HG03095 (cell line): ENCODE measurements around the gene KCND3.

ENCODE experiments used
- ATAC-seq: cut with Tn5 transposase; IDR thresholded peaks from one replicate; pipeline ENCODE4 v1.9.1; 2021; ENCODE audit warnings: moderate library complexity; ENCODE audit not compliant: unreplicated experiment

Gene KCND3

GRCh38 chr1:111884772-111885443, 104.6 kb downstream of the KCND3 start:
- no peak for ATAC-seq

GRCh38 chr1:111882986-111883560, 106.4 kb downstream of the KCND3 start:
- ATAC-seq: no peak

DNA sequence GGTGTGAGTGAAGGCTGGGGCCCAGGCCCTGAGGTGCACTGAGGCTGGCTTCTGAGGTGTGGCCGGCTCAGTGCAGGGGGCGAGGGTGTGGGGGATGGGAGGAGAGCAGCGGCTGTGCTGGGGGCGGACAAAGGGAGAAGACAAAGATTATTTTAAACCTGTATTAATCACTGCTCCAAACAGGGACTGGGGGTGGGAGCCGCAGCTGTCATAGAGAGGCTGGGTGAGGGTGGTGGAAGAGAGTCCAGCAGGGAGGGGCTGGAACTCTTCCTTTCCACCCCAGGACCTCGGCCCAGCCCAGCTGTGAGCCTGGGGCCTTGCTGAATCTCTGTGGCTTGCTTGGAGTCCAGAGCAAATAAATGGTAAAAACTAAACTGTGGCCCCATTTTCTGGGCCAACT, 106.9 kb downstream of the KCND3 start:
- no peak for ATAC-seq

- no peak for ATAC-seq
Measured at GRCh38 chr1:111880881-111881837, 108.3 kb downstream of the KCND3 start.

- no peak for ATAC-seq
Measured at GRCh38 chr1:111879081-111879480, 110.4 kb downstream of the KCND3 start.

- ATAC-seq: no peak
Measured at GRCh38 chr1:111878649-111879048, 110.8 kb downstream of the KCND3 start.

- ATAC-seq: no peak
Measured at GRCh38 chr1:111878091-111878490, 111.4 kb downstream of the KCND3 start.

DNA sequence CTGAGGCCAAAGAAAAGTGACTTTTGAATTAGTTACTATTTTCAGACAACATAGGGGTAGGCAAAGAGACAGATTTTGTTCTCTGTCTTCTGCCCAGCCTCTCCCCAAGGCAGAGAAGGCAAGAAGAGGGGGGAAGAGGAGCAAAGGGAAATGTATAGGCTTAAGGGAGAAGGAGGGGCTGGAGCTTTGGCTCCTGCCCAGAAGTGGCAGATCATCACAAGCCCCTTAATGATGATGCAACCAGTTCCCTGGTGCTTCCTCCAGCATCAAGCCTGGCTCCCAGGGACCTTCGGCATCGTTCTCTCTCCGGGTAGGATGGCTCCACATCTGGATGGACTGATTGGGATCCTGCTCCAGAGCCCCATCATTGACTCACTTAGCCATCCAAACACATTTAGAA, 112.8 kb downstream of the KCND3 start:
- no peak for ATAC-seq

- ATAC-seq: no peak
Measured at GRCh38 chr1:111875640-111876039, 113.8 kb downstream of the KCND3 start.

GRCh38 chr1:111873460-111874030, 115.9 kb downstream of the KCND3 start:
- ATAC-seq: no peak

- ATAC-seq: no peak
Measured at GRCh38 chr1:111870181-111870580, 119.3 kb downstream of the KCND3 start.

GRCh38 chr1:111867868-111868440, 121.5 kb downstream of the KCND3 start:
- ATAC-seq: no peak

GRCh38 chr1:111864862-111865261, 124.6 kb downstream of the KCND3 start:
- ATAC-seq: no peak

- ATAC-seq: no peak
Measured at GRCh38 chr1:111863401-111863800, 126.1 kb downstream of the KCND3 start.

DNA sequence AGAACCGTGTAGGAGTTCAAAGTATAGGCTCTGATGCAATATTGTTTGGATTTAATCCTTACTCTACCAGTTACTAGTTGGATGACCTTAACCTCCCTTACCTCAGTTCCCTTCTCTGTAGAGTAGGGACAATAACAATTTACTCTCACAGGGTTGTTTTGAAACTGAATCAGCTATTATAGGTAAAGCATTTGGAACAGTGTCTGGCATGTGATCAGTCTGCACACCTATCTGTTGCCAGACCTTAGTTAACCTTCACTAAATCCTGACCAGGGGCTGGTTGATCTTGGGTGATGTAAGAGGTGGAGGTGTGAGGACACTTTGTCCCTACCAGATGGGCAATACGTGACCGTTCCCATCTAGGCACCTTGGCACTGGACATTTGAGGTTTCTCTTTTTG, 126.9 kb downstream of the KCND3 start:
- no peak for ATAC-seq

DNA sequence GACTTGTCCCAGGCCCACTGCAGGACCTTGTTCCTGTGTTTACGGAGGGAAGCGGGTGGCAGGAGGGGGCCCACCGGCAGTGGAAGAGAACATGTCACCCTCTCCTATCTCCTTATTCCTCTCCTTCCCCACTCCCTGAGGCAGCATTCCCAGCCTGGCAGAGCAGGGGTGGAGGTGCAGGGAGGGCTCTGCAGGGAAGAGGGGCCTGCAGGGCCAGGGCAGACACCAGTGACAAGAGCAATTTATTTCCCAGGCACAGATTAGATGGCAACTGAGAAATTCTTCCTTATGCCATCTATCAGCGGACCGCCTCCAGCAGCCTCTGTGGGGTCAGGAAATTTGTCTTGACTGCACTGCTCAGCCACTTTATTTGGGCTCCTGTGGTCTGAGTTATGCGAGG, 127.9 kb downstream of the KCND3 start:
- no peak for ATAC-seq

DNA sequence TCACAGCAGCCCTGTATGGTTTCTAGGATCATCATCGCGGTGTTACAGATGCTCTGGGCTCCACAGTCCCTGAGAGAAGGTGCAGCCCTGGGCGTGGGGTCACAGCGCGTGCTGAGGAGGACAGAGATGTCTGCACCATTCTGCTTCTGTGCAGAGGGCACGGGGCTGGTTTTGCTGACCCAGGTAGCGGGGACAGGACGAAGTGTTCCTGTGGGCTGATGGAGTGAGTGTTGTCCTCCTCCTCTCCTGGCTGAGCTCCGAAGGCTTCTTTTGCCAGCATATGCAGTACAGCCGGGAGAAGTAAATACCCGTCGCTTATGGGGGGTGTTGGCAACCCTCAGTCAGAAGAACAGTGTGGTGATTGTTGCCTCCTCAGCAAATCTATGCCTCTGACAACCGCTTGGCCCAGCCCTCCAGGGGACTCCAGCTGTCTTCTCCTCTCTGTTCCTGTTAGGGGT, 132.2 kb downstream of the KCND3 start:
- ATAC-seq: no peak

- ATAC-seq: no peak
Measured at GRCh38 chr1:111856411-111857185, 132.9 kb downstream of the KCND3 start.

- ATAC-seq: no peak
Measured at GRCh38 chr1:111855260-111855659, 134.2 kb downstream of the KCND3 start.

GRCh38 chr1:111852261-111852721, 137.2 kb downstream of the KCND3 start:
- ATAC-seq: no peak
